ENCODE measurements around the gene MOCS3.

GRCh38 chr20:50969912-50970311, 11.3 kb downstream of the MOCS3 start:
- TF ChIP-seq CTCF (IDR thresholded peaks at IDR 0.05) (no peak), POLR2A (IDR thresholded peaks at IDR 0.05) (no peak)
